Stimulated activated CD4-positive, alpha-beta T cell treated with anti-CD3 and anti-CD28 coated beads, Interleukin-15, amount 100 ng/mL, for 1 hour (primary cell): ENCODE data around the gene MRPS17.

Source experiments
- DNase-seq, 2 donors: peaks; one replicate each; pipeline ENCODE4 v3.0.0-alpha.2; 2020; ENCODE audit warnings: low read depth in 1 of 2, low spot score in 1 of 2

Gene MRPS17

DNA sequence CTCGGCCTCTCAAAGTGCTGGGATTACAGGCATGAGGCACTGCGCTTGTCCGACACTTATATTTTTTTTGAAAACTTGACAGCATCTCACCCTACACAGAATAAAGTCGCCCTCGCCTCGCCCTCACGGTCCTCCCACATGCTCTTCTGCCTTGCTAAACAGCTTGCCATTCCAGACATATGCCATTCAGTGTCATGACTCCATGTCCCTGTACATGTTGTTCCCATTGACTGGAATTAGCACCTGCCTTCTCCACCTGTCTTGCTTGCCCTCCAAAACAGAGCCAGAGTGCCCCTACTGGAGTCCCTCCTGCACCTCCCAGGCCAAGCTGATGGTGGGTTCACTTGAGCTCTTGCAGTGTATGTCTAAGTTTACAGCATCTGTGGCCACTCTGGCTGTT is 18.9 kb downstream of the MRPS17 start:
- DNase-seq, result no peak

DNA sequence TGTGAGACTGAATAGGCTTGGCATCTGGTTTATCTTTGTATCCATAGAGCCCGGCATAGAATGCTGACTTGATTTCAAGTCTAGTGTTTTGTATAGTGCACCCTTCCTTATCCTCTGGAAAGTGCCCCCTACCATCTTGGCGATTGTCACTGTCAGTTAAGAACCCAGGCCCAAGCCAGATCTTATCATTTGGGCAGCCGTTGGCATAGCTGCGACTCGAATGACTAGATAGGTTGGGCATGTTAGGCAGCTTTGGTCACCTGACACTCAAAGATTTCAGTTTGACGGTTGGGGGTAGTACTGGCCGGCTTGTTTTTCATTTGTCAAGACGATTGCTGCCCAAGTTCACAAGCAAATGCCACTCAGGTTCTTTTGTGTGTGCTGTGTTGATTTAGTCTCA is 19.3 kb downstream of the MRPS17 start:
- DNase-seq, result no peak

GRCh38 chr7:55973747-55974250 is 22.1 kb downstream of the MRPS17 start:
- no peak for DNase-seq

GRCh38 chr7:55975988-55976633 is 24.4 kb downstream of the MRPS17 start:
- DNase-seq, result no peak

- no peak for DNase-seq
Observed at GRCh38 chr7:55977831-55978230, 26.2 kb downstream of the MRPS17 start.

DNA sequence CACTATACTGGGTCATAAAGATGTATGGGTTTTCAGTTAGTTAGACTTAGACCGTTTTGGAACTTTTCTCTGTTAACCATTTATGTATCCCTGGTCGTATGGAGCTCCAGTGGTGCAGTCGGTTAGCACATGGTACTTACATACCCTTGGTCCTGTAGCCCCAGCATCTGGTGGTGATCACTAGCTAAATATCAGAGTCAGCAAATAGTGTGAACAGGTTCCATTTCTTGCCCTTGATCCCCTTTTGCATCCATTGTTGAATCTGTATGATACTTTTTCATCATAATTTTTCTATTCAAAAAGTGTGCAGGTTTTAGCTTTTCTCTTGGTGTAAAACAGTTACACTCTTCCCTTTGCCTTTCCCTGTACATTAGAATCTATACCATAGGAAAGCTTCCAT is 28.6 kb downstream of the MRPS17 start:
- DNase-seq, result no peak

GRCh38 chr7:55983537-55983936 is 31.9 kb downstream of the MRPS17 start:
- no peak for DNase-seq

DNA sequence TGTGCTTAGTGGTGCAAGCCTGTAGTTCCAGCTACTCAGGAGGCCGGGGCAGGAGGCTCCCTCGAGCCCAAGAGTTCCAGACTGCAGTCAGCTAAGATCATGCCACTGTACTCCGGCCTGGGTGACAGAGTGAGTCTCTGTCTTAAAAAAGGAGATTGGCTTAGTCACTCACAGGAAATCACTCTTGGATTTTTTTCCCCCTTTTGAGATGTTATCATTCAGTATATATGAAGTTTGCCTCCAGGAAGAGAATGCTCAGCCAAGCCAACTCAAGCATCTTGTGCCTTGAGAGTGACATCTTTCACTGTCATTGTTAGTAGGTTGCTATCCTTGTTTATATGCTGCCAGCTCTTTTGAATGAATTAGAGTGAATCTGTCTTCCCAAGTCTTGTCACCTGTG is 40.7 kb downstream of the MRPS17 start:
- DNase-seq, result no peak

- no peak for DNase-seq
Observed at GRCh38 chr7:55996856-55997500, 45.3 kb downstream of the MRPS17 start.

- DNase-seq, result no peak
Observed at GRCh38 chr7:56003749-56004148, 52.1 kb downstream of the MRPS17 start.
